ENCODE measurements around the gene SLC34A1.

DNA sequence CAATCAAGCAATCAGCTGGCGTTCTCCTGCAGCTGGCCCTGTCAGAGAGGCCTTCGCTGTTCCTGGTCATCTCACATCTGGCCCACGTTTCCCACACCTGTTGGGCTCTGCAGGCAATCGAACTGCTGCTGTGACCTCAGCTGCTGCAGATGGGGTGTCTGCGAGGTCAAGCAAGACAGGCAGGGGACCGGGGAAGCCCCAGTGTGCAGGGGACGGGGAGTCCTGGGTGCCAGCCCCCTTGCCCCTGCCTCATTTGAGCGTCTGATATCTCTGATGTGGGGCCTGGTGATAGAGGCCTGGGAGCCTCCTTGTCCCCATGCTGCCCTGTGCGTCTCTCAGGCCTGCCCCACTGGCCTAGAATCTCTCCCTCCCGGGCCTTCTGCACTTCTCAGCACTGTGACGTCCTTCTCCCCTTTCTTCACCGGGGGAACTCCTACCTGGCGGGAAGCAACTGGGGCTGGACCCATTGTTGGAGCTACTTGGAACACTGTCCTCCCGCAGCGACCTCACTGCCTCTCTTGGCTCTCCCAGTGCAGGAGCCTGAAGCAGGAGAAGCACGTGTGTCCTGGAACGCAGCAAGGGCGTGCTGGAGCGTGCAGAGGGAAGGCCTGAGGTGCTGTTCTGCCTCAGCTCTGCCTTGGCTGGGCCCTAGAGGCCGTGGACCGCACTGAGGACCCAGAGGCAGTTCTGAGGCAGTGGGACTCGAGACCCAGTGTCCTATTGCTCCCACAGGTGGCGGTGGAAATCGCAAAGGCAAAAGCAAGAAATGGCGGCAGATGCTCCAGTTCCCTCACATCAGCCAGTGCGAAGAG, 46.1 kb downstream of the SLC34A1 start:
- TF ChIP-seq, protein P1, sequence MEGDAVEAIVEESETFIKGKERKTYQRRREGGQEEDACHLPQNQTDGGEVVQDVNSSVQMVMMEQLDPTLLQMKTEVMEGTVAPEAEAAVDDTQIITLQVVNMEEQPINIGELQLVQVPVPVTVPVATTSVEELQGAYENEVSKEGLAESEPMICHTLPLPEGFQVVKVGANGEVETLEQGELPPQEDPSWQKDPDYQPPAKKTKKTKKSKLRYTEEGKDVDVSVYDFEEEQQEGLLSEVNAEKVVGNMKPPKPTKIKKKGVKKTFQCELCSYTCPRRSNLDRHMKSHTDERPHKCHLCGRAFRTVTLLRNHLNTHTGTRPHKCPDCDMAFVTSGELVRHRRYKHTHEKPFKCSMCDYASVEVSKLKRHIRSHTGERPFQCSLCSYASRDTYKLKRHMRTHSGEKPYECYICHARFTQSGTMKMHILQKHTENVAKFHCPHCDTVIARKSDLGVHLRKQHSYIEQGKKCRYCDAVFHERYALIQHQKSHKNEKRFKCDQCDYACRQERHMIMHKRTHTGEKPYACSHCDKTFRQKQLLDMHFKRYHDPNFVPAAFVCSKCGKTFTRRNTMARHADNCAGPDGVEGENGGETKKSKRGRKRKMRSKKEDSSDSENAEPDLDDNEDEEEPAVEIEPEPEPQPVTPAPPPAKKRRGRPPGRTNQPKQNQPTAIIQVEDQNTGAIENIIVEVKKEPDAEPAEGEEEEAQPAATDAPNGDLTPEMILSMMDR (IDR thresholded peaks at IDR 0.05; ENCODE audit: low read length) = no peak
- TF ChIP-seq EZH2phosphoT487 (IDR thresholded peaks at IDR 0.05; ENCODE audit: low read length) = no peak

Data from MM.1S (cell line).